Measurements from ENCODE around the gene FRMD3.

The FRMD3 gene

GRCh38 chr9:83445703-83446265, 92.4 kb downstream of the FRMD3 start:
- no peak for DNase-seq (ENCODE audit: low spot score)
- in situ Hi-C loops (cut with MboI; ENCODE audit: low sequenced_read_pairs, unreplicated experiment), result no loop called here
- TF ChIP-seq CTCF (IDR thresholded peaks at IDR 0.05; ENCODE audit: borderline replicate concordance, control extremely low read depth, extremely low read depth, insufficient read depth, missing control alignments), result no peak

GRCh38 chr9:83444110-83444509, 94.1 kb downstream of the FRMD3 start:
- no peak for TF ChIP-seq CTCF (IDR thresholded peaks at IDR 0.05; ENCODE audit: borderline replicate concordance, control extremely low read depth, extremely low read depth, insufficient read depth, missing control alignments)
- DNase-seq (ENCODE audit: low spot score), result no peak
- in situ Hi-C loops (cut with MboI; ENCODE audit: low sequenced_read_pairs, unreplicated experiment), result no loop called here

- DNase-seq (ENCODE audit: low spot score), result no peak
- TF ChIP-seq CTCF (IDR thresholded peaks at IDR 0.05; ENCODE audit: borderline replicate concordance, control extremely low read depth, extremely low read depth, insufficient read depth, missing control alignments), result no peak
- in situ Hi-C loops (cut with MboI; ENCODE audit: low sequenced_read_pairs, unreplicated experiment), result no loop called here
Measured at GRCh38 chr9:83441390-83441789, 96.8 kb downstream of the FRMD3 start.

GRCh38 chr9:83440641-83441040, 97.6 kb downstream of the FRMD3 start:
- in situ Hi-C loops (cut with MboI; ENCODE audit: low sequenced_read_pairs, unreplicated experiment), result no loop called here
- no peak for DNase-seq (ENCODE audit: low spot score)
- no peak for TF ChIP-seq CTCF (IDR thresholded peaks at IDR 0.05; ENCODE audit: borderline replicate concordance, control extremely low read depth, extremely low read depth, insufficient read depth, missing control alignments)

GRCh38 chr9:83435301-83435700, 102.9 kb downstream of the FRMD3 start:
- DNase-seq (ENCODE audit: low spot score), result no peak
- in situ Hi-C loops (cut with MboI; ENCODE audit: low sequenced_read_pairs, unreplicated experiment), result no loop called here
- TF ChIP-seq CTCF (IDR thresholded peaks at IDR 0.05; ENCODE audit: borderline replicate concordance, control extremely low read depth, extremely low read depth, insufficient read depth, missing control alignments), result no peak

- TF ChIP-seq CTCF (IDR thresholded peaks at IDR 0.05; ENCODE audit: borderline replicate concordance, control extremely low read depth, extremely low read depth, insufficient read depth, missing control alignments), result no peak
- in situ Hi-C loops (cut with MboI; ENCODE audit: low sequenced_read_pairs, unreplicated experiment), result no loop called here
- no peak for DNase-seq (ENCODE audit: low spot score)
Measured at GRCh38 chr9:83434254-83434653, 103.9 kb downstream of the FRMD3 start.

GRCh38 chr9:83433846-83434245, 104.4 kb downstream of the FRMD3 start:
- in situ Hi-C loops (cut with MboI; ENCODE audit: low sequenced_read_pairs, unreplicated experiment), result no loop called here
- no peak for DNase-seq (ENCODE audit: low spot score)
- no peak for TF ChIP-seq CTCF (IDR thresholded peaks at IDR 0.05; ENCODE audit: borderline replicate concordance, control extremely low read depth, extremely low read depth, insufficient read depth, missing control alignments)
